Lower lobe of right lung (tissue), 2 donors: ENCODE results near the gene LRIF1. TPM values are rescaled to one million over a fixed set of nuclear protein-coding genes. Genes with fewer than 3 reads are reported as not detected.

Experiments
- ATAC-seq, 2 donors: fragments of 200-7000 bp; cut with Tn5 transposase; one replicate each; pipeline ENCODE4 v1.9.1; 2020 to 2022; ENCODE audit warnings: mild to moderate bottlenecking in 2 of 2, moderate library complexity in 2 of 2
- DNase-seq: peaks from one replicate; pipeline ENCODE4 v3.0.0-alpha.2; 2020
- H3K27ac ChIP-seq: fragments of 200-600 bp; one replicate; pipeline ENCODE4 v1.8.0; 2022
- H3K27me3 ChIP-seq: fragments of 200-600 bp; one replicate; pipeline ENCODE4 v1.8.0; 2022; ENCODE audit warnings: low read depth
- H3K36me3 ChIP-seq: fragments of 200-600 bp; one replicate; pipeline ENCODE4 v1.8.0; 2022; ENCODE audit warnings: mild to moderate bottlenecking
- H3K4me1 ChIP-seq: fragments of 200-600 bp; one replicate; pipeline ENCODE4 v1.8.0; 2022
- H3K4me3 ChIP-seq: fragments of 200-600 bp; one replicate; pipeline ENCODE4 v1.8.0; 2022; ENCODE audit warnings: mild to moderate bottlenecking
- H3K9me3 ChIP-seq: fragments of 200-600 bp; one replicate; pipeline ENCODE4 v1.8.0; 2022
- intact Hi-C: fragments of 100-400 bp; cut with DNase I; formaldehyde crosslinking; loops from one replicate; pipeline ENCODE4 v1.11.0; 2022
- total RNA-seq: library from RNA; stranded (reverse); fragmentation: NEBNext Ultra II Directional; extraction: Animal tissue kit (Norgen Biotek cat#: 25700); gene quantifications from one replicate; pipeline ENCODE4 v1.2.1, GENCODE V29; 2021
- TF ChIP-seq, protein P1 (sequence below): fragments of 200-600 bp; IDR thresholded peaks from one replicate; pipeline ENCODE4 v1.8.0; 2022; ENCODE audit warnings: antibody characterized with exemption, mild to moderate bottlenecking
- donor health status: DM: no; HTN: yes; CAD: no; lungs with severe emphysema.

Gene LRIF1
- total RNA-seq, 1 donor from 2014 or later = 8.8 TPM

DNA sequence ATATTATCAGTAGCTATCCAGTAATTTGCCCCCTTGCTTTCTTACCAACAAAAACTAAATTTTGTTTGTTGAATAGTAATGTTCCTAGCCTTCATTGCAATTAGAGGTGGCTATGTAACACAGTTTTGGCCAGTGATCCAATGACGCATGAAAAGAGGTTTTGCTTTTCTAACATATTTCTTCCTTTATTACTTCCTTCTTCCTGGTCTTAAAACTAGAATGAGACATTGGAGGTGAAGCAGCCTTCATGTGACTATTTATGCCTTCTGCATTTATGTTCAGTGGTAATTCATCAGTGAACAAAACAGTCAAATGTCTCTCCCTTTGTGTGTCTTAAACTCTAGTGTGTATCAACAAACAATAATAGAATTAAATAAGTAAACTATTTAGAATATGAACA, 35.5 kb downstream of the LRIF1 start:
- H3K27ac ChIP-seq = no peak overlapping the region
- no peak for DNase-seq
- intact Hi-C loops = no loop called here
- no peaks in the 10 kb centered on the region for H3K36me3 ChIP-seq
- no peak overlapping the region for H3K4me3 ChIP-seq
- no peaks in the 10 kb centered on the region for H3K27me3 ChIP-seq
- H3K4me1 ChIP-seq = no peaks in the 10 kb centered on the region
- no peaks in the 10 kb centered on the region for H3K9me3 ChIP-seq
- TF ChIP-seq, protein P1, sequence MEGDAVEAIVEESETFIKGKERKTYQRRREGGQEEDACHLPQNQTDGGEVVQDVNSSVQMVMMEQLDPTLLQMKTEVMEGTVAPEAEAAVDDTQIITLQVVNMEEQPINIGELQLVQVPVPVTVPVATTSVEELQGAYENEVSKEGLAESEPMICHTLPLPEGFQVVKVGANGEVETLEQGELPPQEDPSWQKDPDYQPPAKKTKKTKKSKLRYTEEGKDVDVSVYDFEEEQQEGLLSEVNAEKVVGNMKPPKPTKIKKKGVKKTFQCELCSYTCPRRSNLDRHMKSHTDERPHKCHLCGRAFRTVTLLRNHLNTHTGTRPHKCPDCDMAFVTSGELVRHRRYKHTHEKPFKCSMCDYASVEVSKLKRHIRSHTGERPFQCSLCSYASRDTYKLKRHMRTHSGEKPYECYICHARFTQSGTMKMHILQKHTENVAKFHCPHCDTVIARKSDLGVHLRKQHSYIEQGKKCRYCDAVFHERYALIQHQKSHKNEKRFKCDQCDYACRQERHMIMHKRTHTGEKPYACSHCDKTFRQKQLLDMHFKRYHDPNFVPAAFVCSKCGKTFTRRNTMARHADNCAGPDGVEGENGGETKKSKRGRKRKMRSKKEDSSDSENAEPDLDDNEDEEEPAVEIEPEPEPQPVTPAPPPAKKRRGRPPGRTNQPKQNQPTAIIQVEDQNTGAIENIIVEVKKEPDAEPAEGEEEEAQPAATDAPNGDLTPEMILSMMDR = no peak
- ATAC-seq = no peak

DNA sequence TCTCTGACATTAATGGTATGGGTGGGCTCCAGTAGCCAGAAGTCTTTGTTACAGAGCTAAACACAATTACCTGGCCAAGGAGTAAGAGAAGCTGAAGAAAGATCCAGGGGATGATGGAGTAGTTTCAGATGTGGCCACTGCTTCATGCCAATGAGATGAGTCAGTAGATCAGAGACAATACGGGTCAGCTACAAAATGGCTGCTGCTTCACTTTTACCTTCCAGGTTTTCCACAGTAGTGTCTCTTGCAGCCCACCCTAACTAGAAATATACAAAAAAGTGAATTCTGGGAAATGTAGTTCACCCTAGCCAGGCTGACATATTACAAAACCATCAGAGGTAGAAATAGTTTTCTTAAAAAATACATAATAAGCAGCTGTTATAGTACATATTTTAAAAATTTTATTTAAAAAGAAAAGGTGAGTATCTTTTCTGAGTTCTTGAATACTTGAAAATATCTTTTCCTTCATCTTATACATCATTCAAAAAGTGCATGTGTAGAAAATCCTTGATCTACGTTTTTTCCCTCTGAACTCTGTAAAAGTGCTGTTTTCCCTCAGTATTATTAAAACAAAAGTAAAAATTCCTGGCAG, 36.1 kb downstream of the LRIF1 start:
- H3K36me3 ChIP-seq = no peaks in the 10 kb centered on the region
- H3K4me1 ChIP-seq = no peaks in the 10 kb centered on the region
- no peak overlapping the region for H3K27ac ChIP-seq
- intact Hi-C loops = no loop called here
- H3K4me3 ChIP-seq = no peak overlapping the region
- no peaks in the 10 kb centered on the region for H3K9me3 ChIP-seq
- TF ChIP-seq, protein P1 = no peak
- no peak for DNase-seq
- no peak for ATAC-seq
- H3K27me3 ChIP-seq = no peaks in the 10 kb centered on the region

DNA sequence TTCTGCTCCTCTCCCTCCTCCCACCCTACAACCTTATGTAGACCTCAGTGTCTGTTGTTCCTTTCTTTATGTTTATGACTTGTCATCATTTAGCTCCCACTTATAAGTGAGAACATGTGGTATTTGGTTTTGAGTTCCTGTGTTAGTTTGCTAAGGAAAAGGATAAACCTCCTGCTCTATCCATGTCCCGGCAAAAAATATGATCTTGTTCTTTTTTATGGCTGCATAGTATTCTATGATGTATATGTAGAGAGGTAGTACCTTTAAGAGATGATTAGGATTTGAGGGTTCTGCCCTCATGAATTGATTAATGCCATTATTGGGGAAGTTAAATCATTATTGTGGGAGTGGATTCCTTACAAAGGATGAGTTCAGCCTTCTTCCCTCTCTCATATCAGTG, 41.8 kb downstream of the LRIF1 start:
- DNase-seq (no peak), ATAC-seq (no peak)
- Histone ChIP-seq H3K27me3 (no peaks in the 10 kb centered on the region), H3K4me1 (no peaks in the 10 kb centered on the region), H3K9me3 (no peaks in the 10 kb centered on the region), H3K4me3 (no peak overlapping the region), H3K27ac (no peak overlapping the region), H3K36me3 (no peaks in the 10 kb centered on the region)
- TF ChIP-seq, protein P1 = no peak
- intact Hi-C loops = no loop called here

DNA sequence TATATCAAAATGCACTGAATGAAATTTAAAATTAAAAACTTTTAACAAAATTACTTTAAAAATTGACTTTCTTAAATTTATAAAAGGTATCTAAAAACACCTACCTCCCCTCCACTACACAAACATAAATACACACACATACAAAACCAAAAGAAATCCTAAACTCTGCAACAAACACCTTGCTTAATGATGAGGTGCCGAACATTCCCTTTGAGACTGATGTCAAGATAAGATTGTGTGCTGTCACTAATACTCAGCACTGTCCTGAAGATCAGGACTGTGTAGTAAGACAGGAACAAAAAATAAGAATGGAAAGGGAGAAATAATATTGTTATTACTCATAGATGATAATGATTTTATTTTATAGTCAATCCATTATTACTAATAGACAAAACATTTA, 45.7 kb downstream of the LRIF1 start:
- intact Hi-C loops = no loop called here
- H3K4me1 ChIP-seq = no peaks in the 10 kb centered on the region
- no peaks in the 10 kb centered on the region for H3K9me3 ChIP-seq
- ATAC-seq (no peak), DNase-seq (no peak)
- TF ChIP-seq, protein P1 = no peak
- H3K4me3 ChIP-seq = no peak overlapping the region
- H3K36me3 ChIP-seq = no peaks in the 10 kb centered on the region
- no peaks in the 10 kb centered on the region for H3K27me3 ChIP-seq
- H3K27ac ChIP-seq = no peak overlapping the region

DNA sequence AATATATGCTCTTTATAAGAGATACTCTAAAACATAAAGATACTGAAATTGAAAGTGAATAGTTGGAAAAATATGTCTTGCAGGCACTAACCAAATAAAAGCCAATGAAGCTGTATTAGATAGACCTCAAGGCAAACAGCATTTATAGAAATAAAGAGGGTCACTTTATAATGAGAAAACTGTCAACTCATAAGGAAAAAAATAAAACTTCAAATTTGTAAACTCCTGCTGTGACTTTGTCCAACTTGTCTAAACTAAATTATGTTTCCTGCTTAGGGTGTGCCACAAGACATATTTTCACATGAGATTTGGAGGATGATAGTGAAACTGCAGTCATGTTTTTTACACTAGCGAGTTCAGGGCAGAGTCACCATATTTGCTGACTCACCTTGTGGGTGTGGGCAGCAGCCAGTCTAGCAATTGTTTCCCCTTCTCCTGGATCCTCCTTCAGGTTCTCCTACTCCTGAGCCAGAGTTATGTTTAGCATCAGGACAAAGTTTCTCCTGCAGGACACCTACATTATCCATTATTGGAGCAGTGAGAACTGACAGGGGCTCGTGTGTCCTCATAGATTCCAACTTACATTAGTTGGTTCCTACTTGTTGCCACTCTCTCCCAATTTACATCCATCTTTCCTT, 46.9 kb downstream of the LRIF1 start:
- Histone ChIP-seq H3K4me1 (no peaks in the 10 kb centered on the region), H3K4me3 (no peak overlapping the region), H3K9me3 (no peaks in the 10 kb centered on the region), H3K27ac (no peak overlapping the region), H3K36me3 (no peaks in the 10 kb centered on the region), H3K27me3 (no peaks in the 10 kb centered on the region)
- intact Hi-C loops = no loop called here
- DNase-seq (no peak), ATAC-seq (no peak)
- TF ChIP-seq, protein P1 = no peak
